ENCODE measurements around the gene PRKG1. TPM values are rescaled to one million over a fixed set of nuclear protein-coding genes. Genes with fewer than 3 reads are reported as not detected.

Gene PRKG1
- total and polyA plus RNA-seq, 2 of the 4 experiments (the other 2 are of a cell fraction), result 3.5 to 18.3 TPM

DNA sequence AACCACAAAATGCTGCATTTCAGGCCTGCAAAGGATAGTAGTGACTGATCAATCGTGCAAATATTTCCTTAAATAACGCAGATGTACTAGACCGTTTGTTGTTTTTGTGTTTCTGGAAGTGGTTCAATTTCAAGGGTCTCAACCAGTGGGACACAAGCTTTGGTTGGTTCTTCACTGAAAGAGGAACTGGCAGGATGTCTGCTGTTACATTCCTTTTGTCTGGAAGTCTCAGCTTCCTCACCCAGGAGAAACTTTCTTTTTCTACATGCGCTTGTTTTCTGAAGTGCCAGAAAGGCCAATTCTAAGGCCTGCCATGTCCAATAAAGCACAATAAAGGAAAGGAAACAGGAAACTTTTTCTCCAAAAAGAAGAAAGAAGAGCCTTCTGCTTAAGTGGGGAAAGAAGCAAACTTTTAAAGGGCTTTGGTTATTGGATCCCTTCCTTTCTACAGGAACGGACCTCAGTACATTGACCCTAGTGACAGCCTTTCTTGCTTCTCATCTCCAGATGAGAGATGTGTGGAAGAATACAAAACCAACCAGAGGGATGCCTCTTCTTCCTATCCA lies 1243.9 kb downstream of the PRKG1 start:
- H2BK120ac ChIP-seq (ENCODE audit: low read depth, low read length), result peak overlapping the region; percentile 93
- no peaks in the 10 kb centered on the region for H3K27me3 ChIP-seq (ENCODE audit: control insufficient read depth, insufficient read depth, low read length)
- peak overlapping the region; percentile 91 for H3K23ac ChIP-seq (ENCODE audit: low read depth, low read length)
- ATAC-seq (ENCODE audit: low read depth) (no peak), DNase-seq (peak; percentile 68)
- peaks cover 0 to 36% of the 10 kb centered on the region in 2 experiments; a peak in 2 of 4 replicates for H3K79me1 ChIP-seq (ENCODE audit: low read depth in 1 of 2, low read length in 2 of 2)
- H4K91ac ChIP-seq (ENCODE audit: insufficient read depth, low read depth, low read length), result peak overlapping the region; percentile 91
- peak overlapping the region; percentile 99 for H2BK5ac ChIP-seq (ENCODE audit: low read depth, low read length, poor library complexity, severe bottlenecking)
- peak overlapping the region; percentile 87 for H3K4ac ChIP-seq (ENCODE audit: low read depth, low read length)
- H3K9me1 ChIP-seq (ENCODE audit: insufficient read depth, low read length), result 0 out of 2 replicates have a peak, but pooled peaks cover 2% of the 10 kb centered on the region
- POLR2A ChIA-PET (ENCODE audit: unreplicated experiment), result no interaction called here
- peak overlapping the region; percentile 73; the same call in 1 of the 2 replicates for H3K9ac ChIP-seq (ENCODE audit: low read depth, low read length)
- no TSS peak for BruUV-seq (replicated peaks)
- peak overlapping the region; percentile 80 for H3K27ac ChIP-seq (ENCODE audit: insufficient read depth, low read length)
- intact Hi-C loops (cut with micrococcal nuclease), result loop anchor here (5.0 kb wide), 1 partner anchor 124 kb away; no protein-coding TSS in a partner anchor
- peak overlapping the region; percentile 73 for H2AK5ac ChIP-seq (ENCODE audit: low read depth, low read length)
- in situ Hi-C loops (cut with MboI; ENCODE audit: low sequenced_read_pairs), result no loop called here
- no peaks in the 10 kb centered on the region for H4K20me1 ChIP-seq (ENCODE audit: insufficient read depth, low read length)
- WGBS, 2 experiments (ENCODE audit: extremely low coverage in 2 of 2, insufficient read length in 1 of 2), result 0% methylated on average over 1 of the region's 5 CpGs; no CpG with 5 or more reads in 1 of the 2 experiments
- CTCF ChIA-PET, result interaction anchor here (3.4 kb wide), 1 partner anchor 171 kb away, joined by 16 read pairs; no protein-coding TSS in a partner anchor
- peak overlapping the region; percentile 62 for H3K14ac ChIP-seq (replicated peaks; ENCODE audit: low read depth, low read length)
- peak overlapping the region; percentile 96 for H3K56ac ChIP-seq (ENCODE audit: extremely low read depth, insufficient read depth, low read length)
- peak overlapping the region; percentile 95 for H2BK20ac ChIP-seq (ENCODE audit: low read depth, low read length)
- H3K4me3 ChIP-seq (ENCODE audit: insufficient read depth, low read depth, low read length), result peak overlapping the region; percentile 25; the same call in 1 of the 2 replicates
- peak overlapping the region; percentile 85 for H3K4me2 ChIP-seq (ENCODE audit: low read depth, low read length)
- H2BK15ac ChIP-seq (ENCODE audit: low read depth, low read length), result peak overlapping the region; percentile 20; the same call in 2 of the 3 replicates
- peak overlapping the region; percentile 96 for H4K5ac ChIP-seq (ENCODE audit: low read depth, low read length)
- peaks cover 4% of the 10 kb centered on the region; the same call in 1 of the 2 replicates for H3K4me1 ChIP-seq (ENCODE audit: control insufficient read depth, insufficient read depth, low read length)
- no peaks in the 10 kb centered on the region for H3K9me3 ChIP-seq (ENCODE audit: control insufficient read depth, insufficient read depth, low read length)
- H3K18ac ChIP-seq (ENCODE audit: low read depth, low read length), result peak overlapping the region; percentile 97
- no peak overlapping the region for H2AK9ac ChIP-seq (replicated peaks; ENCODE audit: low read depth, low read length, poor library complexity)
- peaks cover 6% of the 10 kb centered on the region; the same call in 1 of the 2 replicates for H3K36me3 ChIP-seq (ENCODE audit: control insufficient read depth, insufficient read depth, low read length)
- peak overlapping the region; percentile 74 to 96 for H4K8ac ChIP-seq (ENCODE audit: low read depth in 2 of 2, low read length in 2 of 2)
- dilution Hi-C loops (cut with HindIII; ENCODE audit: low sequenced_read_pairs, unreplicated experiment), result no loop called here
- H2AFZ ChIP-seq (replicated peaks; ENCODE audit: low read length, poor library complexity), result no peak overlapping the region
- TF ChIP-seq MXI1 (IDR thresholded peaks at IDR 0.05; ENCODE audit: borderline replicate concordance, low read depth, low read length) (no peak), MAFK (IDR thresholded peaks at IDR 0.05; ENCODE audit: low read depth, low read length) (no peak), RFX5 (IDR thresholded peaks at IDR 0.05; ENCODE audit: low read depth, low read length) (no peak), SMC3 (IDR thresholded peaks at IDR 0.05; ENCODE audit: low read depth, low read length) (no peak), FOS (IDR thresholded peaks at IDR 0.05; ENCODE audit: low read depth, low read length) (no peak), BHLHE40 (IDR thresholded peaks at IDR 0.05; ENCODE audit: low read depth, low read length) (no peak), RAD21 (IDR thresholded peaks at IDR 0.05; ENCODE audit: low read length) (no peak), NFE2L2 (IDR thresholded peaks at IDR 0.05; ENCODE audit: low read depth, low read length) (no peak), CEBPB (IDR thresholded peaks at IDR 0.05; ENCODE audit: low read depth, low read length) (no peak), MAZ (IDR thresholded peaks at IDR 0.05; ENCODE audit: borderline replicate concordance, low read depth, low read length) (no peak), CHD1 (IDR thresholded peaks at IDR 0.05; ENCODE audit: low read depth, low read length) (no peak), POLR2A (IDR thresholded peaks at IDR 0.05; ENCODE audit: low read depth, low read length) (no peak), RCOR1 (IDR thresholded peaks at IDR 0.05; ENCODE audit: insufficient replicate concordance, low read length) (no peak)
- TF ChIP-seq, protein P1, sequence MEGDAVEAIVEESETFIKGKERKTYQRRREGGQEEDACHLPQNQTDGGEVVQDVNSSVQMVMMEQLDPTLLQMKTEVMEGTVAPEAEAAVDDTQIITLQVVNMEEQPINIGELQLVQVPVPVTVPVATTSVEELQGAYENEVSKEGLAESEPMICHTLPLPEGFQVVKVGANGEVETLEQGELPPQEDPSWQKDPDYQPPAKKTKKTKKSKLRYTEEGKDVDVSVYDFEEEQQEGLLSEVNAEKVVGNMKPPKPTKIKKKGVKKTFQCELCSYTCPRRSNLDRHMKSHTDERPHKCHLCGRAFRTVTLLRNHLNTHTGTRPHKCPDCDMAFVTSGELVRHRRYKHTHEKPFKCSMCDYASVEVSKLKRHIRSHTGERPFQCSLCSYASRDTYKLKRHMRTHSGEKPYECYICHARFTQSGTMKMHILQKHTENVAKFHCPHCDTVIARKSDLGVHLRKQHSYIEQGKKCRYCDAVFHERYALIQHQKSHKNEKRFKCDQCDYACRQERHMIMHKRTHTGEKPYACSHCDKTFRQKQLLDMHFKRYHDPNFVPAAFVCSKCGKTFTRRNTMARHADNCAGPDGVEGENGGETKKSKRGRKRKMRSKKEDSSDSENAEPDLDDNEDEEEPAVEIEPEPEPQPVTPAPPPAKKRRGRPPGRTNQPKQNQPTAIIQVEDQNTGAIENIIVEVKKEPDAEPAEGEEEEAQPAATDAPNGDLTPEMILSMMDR (conservative IDR thresholded peaks at IDR 0.05; ENCODE audit: low read depth, low read length), result no peak
- TF ChIP-seq, protein P2, sequence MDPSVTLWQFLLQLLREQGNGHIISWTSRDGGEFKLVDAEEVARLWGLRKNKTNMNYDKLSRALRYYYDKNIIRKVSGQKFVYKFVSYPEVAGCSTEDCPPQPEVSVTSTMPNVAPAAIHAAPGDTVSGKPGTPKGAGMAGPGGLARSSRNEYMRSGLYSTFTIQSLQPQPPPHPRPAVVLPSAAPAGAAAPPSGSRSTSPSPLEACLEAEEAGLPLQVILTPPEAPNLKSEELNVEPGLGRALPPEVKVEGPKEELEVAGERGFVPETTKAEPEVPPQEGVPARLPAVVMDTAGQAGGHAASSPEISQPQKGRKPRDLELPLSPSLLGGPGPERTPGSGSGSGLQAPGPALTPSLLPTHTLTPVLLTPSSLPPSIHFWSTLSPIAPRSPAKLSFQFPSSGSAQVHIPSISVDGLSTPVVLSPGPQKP (IDR thresholded peaks at IDR 0.05; ENCODE audit: borderline replicate concordance, low read depth, low read length), result no peak
